Measurements from ENCODE around the gene RBM19.

The RBM19 gene

DNA sequence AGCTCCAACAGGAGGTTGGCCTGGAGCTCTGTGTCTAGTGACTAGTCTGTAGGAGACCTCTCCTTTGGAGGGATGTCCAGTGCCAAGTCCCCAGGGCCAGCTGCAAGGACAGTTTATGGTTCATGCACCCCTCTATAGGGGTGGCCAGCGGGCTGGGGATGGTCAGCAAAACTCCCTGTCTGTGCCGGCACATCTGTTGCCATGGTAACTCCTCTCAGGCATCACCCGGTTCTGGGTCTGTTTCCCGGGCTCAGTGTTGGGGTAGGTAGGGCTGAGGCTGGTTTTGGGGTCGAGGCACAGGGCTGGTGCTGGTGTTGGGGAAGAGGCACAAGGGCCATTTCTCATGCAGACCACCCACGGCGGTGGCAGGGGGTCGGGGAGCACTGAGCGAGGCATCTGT, 196.8 kb downstream of the RBM19 start:
- Histone ChIP-seq H3K9me3 (ENCODE audit: control insufficient read depth in 2 of 2, low read length in 2 of 2) (no peaks in the 10 kb centered on the region), H3K9ac (ENCODE audit: low read depth in 1 of 2, low read length in 2 of 2) (no peak overlapping the region), H3K27me3 (ENCODE audit: control insufficient read depth in 2 of 2, insufficient read depth in 2 of 2, low read length in 2 of 2) (peaks cover 11 to 28% of the 10 kb centered on the region in 2 donors), H3K27ac (ENCODE audit: low read depth in 2 of 2, low read length in 2 of 2) (no peak overlapping the region), H3K36me3 (ENCODE audit: control insufficient read depth in 2 of 2, insufficient read depth in 2 of 2, low read length in 2 of 2) (no peaks in the 10 kb centered on the region), H3K4me3 (ENCODE audit: low read length in 2 of 2) (no peak overlapping the region), H3K4me1 (ENCODE audit: control insufficient read depth in 2 of 2, insufficient read depth in 2 of 2, low read length in 2 of 2) (no peaks in the 10 kb centered on the region)

DNA sequence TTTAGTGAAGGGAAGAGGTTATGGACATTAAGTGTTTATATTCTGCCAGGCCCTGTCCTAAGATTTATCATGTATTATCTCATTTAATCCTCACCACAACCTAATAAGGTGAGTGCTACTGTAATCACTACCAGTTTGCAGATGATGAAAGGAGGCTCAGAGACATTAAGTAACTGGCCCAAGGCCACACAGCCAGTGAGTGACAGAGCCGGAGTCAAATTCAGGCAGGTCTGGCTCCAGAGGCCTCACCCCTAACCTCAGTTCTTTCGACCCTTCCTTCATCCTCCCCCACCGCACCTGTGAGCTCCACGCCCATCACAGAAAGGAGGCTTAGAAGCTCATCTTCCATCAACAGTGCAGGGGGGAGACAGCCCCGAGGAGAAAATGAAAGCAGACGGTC, 197.3 kb downstream of the RBM19 start:
- Histone ChIP-seq H3K4me1 (ENCODE audit: control insufficient read depth in 2 of 2, insufficient read depth in 2 of 2, low read length in 2 of 2) (no peaks in the 10 kb centered on the region), H3K27me3 (ENCODE audit: control insufficient read depth in 2 of 2, insufficient read depth in 2 of 2, low read length in 2 of 2) (peaks cover 11 to 28% of the 10 kb centered on the region in 2 donors), H3K4me3 (ENCODE audit: low read length in 2 of 2) (no peak overlapping the region), H3K9ac (ENCODE audit: low read depth in 1 of 2, low read length in 2 of 2) (no peak overlapping the region), H3K9me3 (ENCODE audit: control insufficient read depth in 2 of 2, low read length in 2 of 2) (no peaks in the 10 kb centered on the region), H3K36me3 (ENCODE audit: control insufficient read depth in 2 of 2, insufficient read depth in 2 of 2, low read length in 2 of 2) (no peaks in the 10 kb centered on the region), H3K27ac (ENCODE audit: low read depth in 2 of 2, low read length in 2 of 2) (no peak overlapping the region)

DNA sequence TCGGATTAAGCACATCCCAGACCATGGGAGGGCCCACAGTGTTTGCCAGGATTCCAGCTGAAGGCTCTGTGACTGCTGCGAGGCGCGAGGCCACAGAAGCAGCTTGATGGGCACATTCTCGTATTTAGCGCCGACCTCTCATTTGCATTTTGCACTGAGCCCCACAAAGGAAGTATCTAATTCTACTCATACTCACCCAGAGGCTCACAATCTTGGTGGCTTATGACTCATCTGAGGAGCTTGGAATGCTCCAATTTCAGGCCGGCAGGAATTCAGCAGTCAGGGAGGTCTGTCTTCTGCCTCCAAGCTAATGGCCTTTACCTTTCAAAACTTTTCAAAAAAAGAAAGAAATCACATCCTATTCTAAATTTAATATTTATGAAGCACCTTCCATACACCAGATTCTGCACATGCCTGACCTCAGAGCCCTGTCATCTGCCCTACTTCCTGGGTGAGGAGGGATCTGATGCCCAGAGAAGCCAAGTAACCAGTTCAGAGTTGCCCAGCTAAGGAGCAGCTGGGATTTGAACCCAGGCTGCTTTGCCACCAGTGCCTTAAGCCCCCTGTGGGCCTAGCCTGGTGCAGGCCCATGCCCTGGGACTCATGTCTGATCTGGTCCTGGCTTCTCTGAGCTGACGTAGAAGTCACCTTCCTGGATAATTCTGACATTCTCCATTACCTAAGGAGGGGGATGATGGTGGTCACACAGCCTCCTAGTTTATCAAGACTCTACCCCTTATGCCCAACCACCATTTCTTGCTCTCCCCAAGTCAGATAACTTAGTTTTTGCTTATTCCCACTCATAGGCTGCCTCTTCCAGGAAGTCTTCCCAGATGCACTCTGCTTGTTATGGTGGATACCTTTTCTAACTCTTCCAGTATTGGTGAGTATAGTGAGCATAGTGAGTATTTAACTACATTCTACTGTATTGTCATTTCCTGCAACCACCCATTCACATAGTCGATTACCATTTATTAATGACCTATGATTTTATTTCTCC, 198.9 kb downstream of the RBM19 start:
- Histone ChIP-seq H3K9me3 (ENCODE audit: control insufficient read depth in 2 of 2, low read length in 2 of 2) (no peaks in the 10 kb centered on the region), H3K4me1 (ENCODE audit: control insufficient read depth in 2 of 2, insufficient read depth in 2 of 2, low read length in 2 of 2) (no peaks in the 10 kb centered on the region), H3K4me3 (ENCODE audit: low read length in 2 of 2) (no peak overlapping the region), H3K27ac (ENCODE audit: low read depth in 2 of 2, low read length in 2 of 2) (no peak overlapping the region), H3K9ac (ENCODE audit: low read depth in 1 of 2, low read length in 2 of 2) (no peak overlapping the region), H3K36me3 (ENCODE audit: control insufficient read depth in 2 of 2, insufficient read depth in 2 of 2, low read length in 2 of 2) (no peaks in the 10 kb centered on the region), H3K27me3 (ENCODE audit: control insufficient read depth in 2 of 2, insufficient read depth in 2 of 2, low read length in 2 of 2) (peaks cover 16 to 28% of the 10 kb centered on the region in 2 donors)
